Measurements from ENCODE around the gene SKAP2.
A peak's percentile ranks its signal among the peaks of the same experiment; 100 is the strongest.

The SKAP2 gene

GRCh38 chr7:26864309-26865093 is at the start of gene SKAP2:
TSS of gene SKAP2 (minus strand) at chr7:26864590. CDS start at chr7:26864429, 161 bp downstream.
- DNase-seq = peak; percentile 98

- DNase-seq = no peak
Measured at GRCh38 chr7:26912933-26913536, 48.6 kb upstream of the SKAP2 start.

GRCh38 chr7:26912338-26912737 is 47.9 kb upstream of the SKAP2 start:
- DNase-seq = no peak

GRCh38 chr7:26910221-26910620 is 45.8 kb upstream of the SKAP2 start:
- DNase-seq = no peak

GRCh38 chr7:26900251-26900650 is 35.9 kb upstream of the SKAP2 start:
- no peak for DNase-seq

- DNase-seq = no peak
Measured at GRCh38 chr7:26899519-26899918, 35.1 kb upstream of the SKAP2 start.

GRCh38 chr7:26898891-26899290 is 34.5 kb upstream of the SKAP2 start:
- DNase-seq = no peak

- DNase-seq = no peak
Measured at GRCh38 chr7:26897928-26898327, 33.5 kb upstream of the SKAP2 start.

GRCh38 chr7:26891400-26892350 is 27.3 kb upstream of the SKAP2 start:
- DNase-seq = no peak

GRCh38 chr7:26880852-26881251 is 16.5 kb upstream of the SKAP2 start:
- DNase-seq = no peak

GRCh38 chr7:26879671-26880070 is 15.3 kb upstream of the SKAP2 start:
- no peak for DNase-seq

- DNase-seq = no peak
Measured at GRCh38 chr7:26868841-26869495, 4.6 kb upstream of the SKAP2 start.

- DNase-seq = no peak
Measured at GRCh38 chr7:26865094-26865388, 651 bp upstream of the SKAP2 start.

GRCh38 chr7:26863518-26864308 is 677 bp downstream of the SKAP2 start:
- DNase-seq = peak; percentile 23

- no peak for DNase-seq
Measured at GRCh38 chr7:26862834-26863233, 1.6 kb downstream of the SKAP2 start.

- DNase-seq = no peak
Measured at GRCh38 chr7:26861050-26861449, 3.3 kb downstream of the SKAP2 start.

- DNase-seq = no peak
Measured at GRCh38 chr7:26860361-26860760, 4.0 kb downstream of the SKAP2 start.

- no peak for DNase-seq
Measured at GRCh38 chr7:26859720-26860119, 4.7 kb downstream of the SKAP2 start.

- DNase-seq = no peak
Measured at GRCh38 chr7:26858735-26859134, 5.7 kb downstream of the SKAP2 start.

GRCh38 chr7:26858241-26858715 is 6.1 kb downstream of the SKAP2 start:
- no peak for DNase-seq

- DNase-seq = no peak
Measured at GRCh38 chr7:26857506-26858240, 6.7 kb downstream of the SKAP2 start.

- no peak for DNase-seq
Measured at GRCh38 chr7:26857170-26857505, 7.3 kb downstream of the SKAP2 start.

Data from activated CD4-positive, alpha-beta T cell treated with anti-CD3 and anti-CD28 coated beads, Interleukin-10, Interleukin-2, amounts not matched to agents 100 ng/mL and 50 ng/mL, durations not matched to agents 16 hours and 8 hours (primary cell).